Lower leg skin (tissue), 3 donors: ENCODE data around the gene FMC1.

Experiments
- CTCF ChIP-seq, 3 donors: fragments of 450-650 bp; IDR thresholded peaks; one replicate each; pipeline ENCODE4 v1.5.1; 2016; ENCODE audit warnings: antibody characterized with exemption in 3 of 3, mild to moderate bottlenecking in 3 of 3, moderate library complexity in 2 of 3
- POLR2A ChIP-seq, 2 donors: fragments of 450-650 bp; IDR thresholded peaks; one replicate each; pipeline ENCODE4 v1.6.1; 2016 to 2017; ENCODE audit warnings: antibody characterized with exemption in 2 of 2, mild to moderate bottlenecking in 1 of 2, moderate library complexity in 1 of 2

- TF ChIP-seq CTCF (IDR thresholded peaks at IDR 0.05) (no peak), POLR2A (IDR thresholded peaks at IDR 0.05) (no peak)
Observed at GRCh38 chr7:139340808-139341057, 404 bp upstream of the FMC1 start.
